Fibroblast of lung (primary cell): ENCODE data around the gene CTXN3. TPM values are rescaled to one million over a fixed set of nuclear protein-coding genes. Genes with fewer than 3 reads are reported as not detected.

Experiments
- DNase-seq, 2 donors: peaks; one replicate each; pipeline versions ENCODE4 v3.0.0 to v3.0.0-alpha.2; 2010; ENCODE audit warnings: low read depth in 2 of 2
- H2AFZ ChIP-seq: 2 replicates; pipeline ENCODE4 v1.5.1; 2012; ENCODE audit warnings: low read length, control low read depth, inconsistent platforms
- H3K27ac ChIP-seq: 2 replicates; pipeline ENCODE4 v1.5.1; 2011; ENCODE audit warnings: low read length, control low read depth; ENCODE audit not compliant: insufficient read depth
- H3K27me3 ChIP-seq: 2 replicates; pipeline ENCODE4 v1.5.1; 2011; ENCODE audit warnings: mild to moderate bottlenecking, low read length; ENCODE audit not compliant: control insufficient read depth, insufficient read depth
- H3K36me3 ChIP-seq: 2 replicates; pipeline ENCODE4 v1.5.1; 2011; ENCODE audit warnings: low read length; ENCODE audit not compliant: control insufficient read depth, insufficient read depth
- H3K4me1 ChIP-seq: 2 replicates; pipeline ENCODE4 v1.5.1; 2011; ENCODE audit warnings: low read length; ENCODE audit not compliant: control insufficient read depth, insufficient read depth; ENCODE audit errors: extremely low read depth
- H3K4me2 ChIP-seq: 2 replicates; pipeline ENCODE4 v1.5.1; 2011; ENCODE audit warnings: low read length, control low read depth; ENCODE audit not compliant: insufficient read depth; ENCODE audit errors: extremely low read depth
- H3K4me3 ChIP-seq, 4 experiments: fragments of 200-600 bp in 1 of 4; sonication (generic) in 1 of 4; replicated peaks in 1 of 4; 2 replicates each; pipeline ENCODE4 v1.5.1; 2011 to 2016; ENCODE audit warnings: low read length in 4 of 4, low read depth in 3 of 4, mild to moderate bottlenecking in 3 of 4, control low read depth in 2 of 4, inconsistent platforms in 1 of 4, mixed read lengths in 1 of 4; ENCODE audit not compliant: insufficient read depth in 1 of 4; ENCODE audit errors: control extremely low read depth in 1 of 4
- H3K79me2 ChIP-seq: 2 replicates; pipeline ENCODE4 v1.5.1; 2012; ENCODE audit warnings: mild to moderate bottlenecking, low read length, inconsistent platforms; ENCODE audit not compliant: control insufficient read depth, insufficient read depth
- H3K9ac ChIP-seq: 2 replicates; pipeline ENCODE4 v1.5.1; 2011; ENCODE audit warnings: mild to moderate bottlenecking, low read length, control low read depth; ENCODE audit not compliant: insufficient read depth
- H3K9me3 ChIP-seq: 2 replicates; pipeline ENCODE4 v1.5.1; 2012; ENCODE audit warnings: low read depth, low read length; ENCODE audit not compliant: control insufficient read depth, insufficient read depth
- H4K20me1 ChIP-seq: 2 replicates; pipeline ENCODE4 v1.5.1; 2011; ENCODE audit warnings: low read length; ENCODE audit not compliant: control insufficient read depth, insufficient read depth; ENCODE audit errors: extremely low read depth
- EZH2 ChIP-seq: IDR thresholded peaks from 2 replicates; pipeline ENCODE4 v1.5.1; 2012; ENCODE audit warnings: low read length, control low read depth, mild to moderate bottlenecking; ENCODE audit errors: missing control alignments
- polyA plus RNA-seq, 2 donors: library from polyadenylated mRNA; depleted of rRNA in 1 of 2; stranded (reverse) in 1 of 2; unstranded in 1 of 2; fragments of >200 nt; gene quantifications; 2 replicates each; pipeline ENCODE4 v1.2.1, GENCODE V29; 2011 to 2012; ENCODE audit warnings: missing spikeins in 1 of 2
- total RNA-seq: library from RNA; depleted of rRNA; stranded (reverse); fragments of >200 nt; gene quantifications from 2 replicates; pipeline ENCODE4 v1.2.1, GENCODE V29; 2014
- TF ChIP-seq, protein P1 (sequence below), 2 donors: IDR thresholded peaks in 1 of 2; conservative IDR thresholded peaks in 1 of 2; 1 replicate in 1 of 2; 2 replicates in 1 of 2; pipeline ENCODE4 v1.5.1; 2011 to 2012; ENCODE audit warnings: low read length in 2 of 2, control low read depth in 1 of 2, inconsistent platforms in 1 of 2, low read depth in 1 of 2, mild to moderate bottlenecking in 1 of 2

CTXN3 gene
- total and polyA plus RNA-seq, 2 donors (not counting 1 experiment from before 2014, with no cell fraction given) = not detected

DNA sequence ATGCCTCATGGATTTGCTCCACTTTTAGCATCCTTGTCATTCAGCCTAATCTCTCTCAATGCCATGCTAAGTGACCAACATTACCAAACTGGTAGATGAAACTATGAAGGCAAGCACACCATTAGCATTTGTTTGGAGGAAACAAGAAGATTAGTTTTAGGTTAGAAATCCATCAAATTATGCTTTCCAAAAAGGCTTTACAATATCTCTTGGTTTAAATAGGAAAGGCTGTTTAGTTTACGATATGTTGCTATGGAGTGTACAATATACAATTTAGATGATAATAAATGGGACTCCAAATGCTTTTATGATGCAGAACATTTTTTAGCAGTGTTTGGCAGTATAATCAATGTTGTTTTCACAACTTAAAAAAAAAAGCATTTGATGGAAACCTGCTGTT, 47.8 kb upstream of the CTXN3 start:
- Histone ChIP-seq H3K4me1 (no peaks in the 10 kb centered on the region), H3K27ac (no peak overlapping the region), H3K9ac (no peak overlapping the region), H3K9me3 (no peaks in the 10 kb centered on the region), H3K36me3 (no peaks in the 10 kb centered on the region), H2AFZ (no peak overlapping the region), H3K4me2 (no peak overlapping the region), H3K4me3 (no peak overlapping the region), H4K20me1 (no peaks in the 10 kb centered on the region), H3K79me2 (no peaks in the 10 kb centered on the region), H3K27me3 (peaks cover 4% of the 10 kb centered on the region)
- no peak for DNase-seq
- no peak for TF ChIP-seq EZH2
- TF ChIP-seq, protein P1, sequence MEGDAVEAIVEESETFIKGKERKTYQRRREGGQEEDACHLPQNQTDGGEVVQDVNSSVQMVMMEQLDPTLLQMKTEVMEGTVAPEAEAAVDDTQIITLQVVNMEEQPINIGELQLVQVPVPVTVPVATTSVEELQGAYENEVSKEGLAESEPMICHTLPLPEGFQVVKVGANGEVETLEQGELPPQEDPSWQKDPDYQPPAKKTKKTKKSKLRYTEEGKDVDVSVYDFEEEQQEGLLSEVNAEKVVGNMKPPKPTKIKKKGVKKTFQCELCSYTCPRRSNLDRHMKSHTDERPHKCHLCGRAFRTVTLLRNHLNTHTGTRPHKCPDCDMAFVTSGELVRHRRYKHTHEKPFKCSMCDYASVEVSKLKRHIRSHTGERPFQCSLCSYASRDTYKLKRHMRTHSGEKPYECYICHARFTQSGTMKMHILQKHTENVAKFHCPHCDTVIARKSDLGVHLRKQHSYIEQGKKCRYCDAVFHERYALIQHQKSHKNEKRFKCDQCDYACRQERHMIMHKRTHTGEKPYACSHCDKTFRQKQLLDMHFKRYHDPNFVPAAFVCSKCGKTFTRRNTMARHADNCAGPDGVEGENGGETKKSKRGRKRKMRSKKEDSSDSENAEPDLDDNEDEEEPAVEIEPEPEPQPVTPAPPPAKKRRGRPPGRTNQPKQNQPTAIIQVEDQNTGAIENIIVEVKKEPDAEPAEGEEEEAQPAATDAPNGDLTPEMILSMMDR (conservative IDR thresholded peaks at IDR 0.05 in 1 of 2, IDR thresholded peaks at IDR 0.05 in 1 of 2; ENCODE audit: low read depth in 1 of 2, low read length in 2 of 2) = no peak

DNA sequence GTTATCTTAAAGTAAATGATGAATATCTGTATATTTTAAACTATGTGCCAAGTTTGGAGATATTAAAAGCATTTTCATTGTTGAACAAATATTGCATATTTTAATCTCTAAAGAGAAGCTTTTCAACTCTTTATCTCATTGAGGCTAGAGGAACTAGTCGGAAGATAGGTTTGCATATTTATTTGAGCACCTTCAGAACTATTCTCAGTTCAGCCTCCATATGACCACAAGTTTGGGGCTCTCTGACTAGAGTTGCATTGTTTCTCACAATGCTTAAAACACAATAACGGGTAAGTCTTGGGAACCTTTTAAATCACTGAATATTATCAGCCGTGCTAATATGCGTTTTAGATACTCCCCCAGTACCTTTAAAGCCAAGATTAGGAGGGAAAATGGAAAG, 47.3 kb upstream of the CTXN3 start:
- H3K27me3 ChIP-seq = peaks cover 4% of the 10 kb centered on the region
- H3K4me2 ChIP-seq = no peak overlapping the region
- no peaks in the 10 kb centered on the region for H3K79me2 ChIP-seq
- H3K4me3 ChIP-seq = no peak overlapping the region
- no peak overlapping the region for H3K27ac ChIP-seq
- no peak for DNase-seq
- H3K9ac ChIP-seq = no peak overlapping the region
- no peaks in the 10 kb centered on the region for H3K36me3 ChIP-seq
- no peaks in the 10 kb centered on the region for H4K20me1 ChIP-seq
- no peaks in the 10 kb centered on the region for H3K4me1 ChIP-seq
- no peak overlapping the region for H2AFZ ChIP-seq
- H3K9me3 ChIP-seq = no peaks in the 10 kb centered on the region
- TF ChIP-seq EZH2 = no peak

DNA sequence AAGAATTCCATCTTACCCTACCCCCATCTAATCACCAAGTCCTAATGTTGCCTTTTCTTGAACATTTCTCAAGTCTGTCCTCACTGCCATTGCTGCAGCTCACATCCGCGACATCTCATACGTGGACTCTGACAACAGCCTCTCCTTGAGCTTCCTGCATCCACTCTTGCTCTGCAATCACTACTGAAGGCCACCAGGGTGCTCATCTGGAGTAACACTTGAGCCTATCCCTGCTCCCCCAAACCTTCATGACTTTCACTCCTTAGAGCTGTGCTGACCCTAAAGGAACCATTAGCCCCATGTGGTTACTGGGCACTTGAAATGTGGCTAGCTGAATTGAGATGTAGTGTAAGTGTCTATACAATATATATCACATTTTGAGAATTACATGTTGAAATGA, 46.4 kb upstream of the CTXN3 start:
- peaks cover 4% of the 10 kb centered on the region for H3K27me3 ChIP-seq
- no peak for DNase-seq
- no peaks in the 10 kb centered on the region for H3K9me3 ChIP-seq
- no peak overlapping the region for H2AFZ ChIP-seq
- no peaks in the 10 kb centered on the region for H3K79me2 ChIP-seq
- no peaks in the 10 kb centered on the region for H3K36me3 ChIP-seq
- H3K27ac ChIP-seq = no peak overlapping the region
- no peak overlapping the region for H3K4me3 ChIP-seq
- TF ChIP-seq, protein P1 (conservative IDR thresholded peaks at IDR 0.05 in 1 of 2, IDR thresholded peaks at IDR 0.05 in 1 of 2; ENCODE audit: low read depth in 1 of 2, low read length in 2 of 2) = no peak
- TF ChIP-seq EZH2 = no peak
- H3K4me1 ChIP-seq = no peaks in the 10 kb centered on the region
- H4K20me1 ChIP-seq = no peaks in the 10 kb centered on the region
- H3K4me2 ChIP-seq = no peak overlapping the region
- H3K9ac ChIP-seq = no peak overlapping the region
